GM12873 (cell line): ENCODE measurements around the gene BRME1.

Experiments used
- TF ChIP-seq, protein P1 (sequence below): IDR thresholded peaks from 2 replicates; pipeline ENCODE4 v1.5.1; 2012; ENCODE audit warnings: low read depth, mild to moderate bottlenecking, moderate library complexity, low read length, control low read depth; ENCODE audit not compliant: insufficient read depth; ENCODE audit errors: missing control alignments

BRME1 gene

DNA sequence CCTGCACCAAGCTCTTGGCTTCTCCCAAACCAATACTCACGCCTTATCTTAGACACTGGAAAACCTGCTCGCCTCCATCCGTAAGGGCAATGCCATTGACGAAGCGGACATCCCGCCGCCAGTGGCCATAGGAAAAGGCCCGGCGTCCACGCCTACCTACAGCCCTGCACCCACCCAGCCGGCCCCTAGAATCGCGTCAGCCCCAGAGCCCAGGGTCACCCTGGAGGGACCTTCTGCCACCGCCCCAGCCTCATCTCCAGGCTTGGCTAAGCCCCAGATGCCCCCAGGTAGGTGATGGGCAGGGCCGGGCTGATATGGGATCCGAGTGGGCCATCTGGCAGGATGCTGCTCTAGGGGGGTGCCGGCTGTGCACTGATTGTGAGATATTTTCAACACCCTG is 7.4 kb upstream of the BRME1 start:
- TF ChIP-seq, protein P1, sequence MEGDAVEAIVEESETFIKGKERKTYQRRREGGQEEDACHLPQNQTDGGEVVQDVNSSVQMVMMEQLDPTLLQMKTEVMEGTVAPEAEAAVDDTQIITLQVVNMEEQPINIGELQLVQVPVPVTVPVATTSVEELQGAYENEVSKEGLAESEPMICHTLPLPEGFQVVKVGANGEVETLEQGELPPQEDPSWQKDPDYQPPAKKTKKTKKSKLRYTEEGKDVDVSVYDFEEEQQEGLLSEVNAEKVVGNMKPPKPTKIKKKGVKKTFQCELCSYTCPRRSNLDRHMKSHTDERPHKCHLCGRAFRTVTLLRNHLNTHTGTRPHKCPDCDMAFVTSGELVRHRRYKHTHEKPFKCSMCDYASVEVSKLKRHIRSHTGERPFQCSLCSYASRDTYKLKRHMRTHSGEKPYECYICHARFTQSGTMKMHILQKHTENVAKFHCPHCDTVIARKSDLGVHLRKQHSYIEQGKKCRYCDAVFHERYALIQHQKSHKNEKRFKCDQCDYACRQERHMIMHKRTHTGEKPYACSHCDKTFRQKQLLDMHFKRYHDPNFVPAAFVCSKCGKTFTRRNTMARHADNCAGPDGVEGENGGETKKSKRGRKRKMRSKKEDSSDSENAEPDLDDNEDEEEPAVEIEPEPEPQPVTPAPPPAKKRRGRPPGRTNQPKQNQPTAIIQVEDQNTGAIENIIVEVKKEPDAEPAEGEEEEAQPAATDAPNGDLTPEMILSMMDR, result no peak

DNA sequence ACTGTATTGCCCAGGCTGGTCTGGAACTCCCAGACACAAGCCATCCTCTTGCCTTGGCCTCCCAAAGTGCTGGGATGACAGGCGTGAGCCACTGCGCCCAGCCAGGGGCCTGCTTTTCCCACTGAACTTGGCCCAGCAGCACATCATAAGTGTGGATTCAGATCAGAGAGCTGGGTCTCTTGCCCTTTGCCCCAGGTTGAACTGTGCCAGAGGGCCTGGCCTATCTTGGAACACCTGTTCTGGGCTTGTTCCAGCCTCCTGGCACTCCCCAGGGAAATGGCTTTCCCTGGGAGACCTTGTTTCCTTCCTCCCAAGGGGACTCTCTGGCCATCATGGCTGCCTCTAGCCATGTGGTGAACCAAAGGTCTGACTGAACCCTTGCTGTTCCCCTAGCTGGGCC is 3.5 kb upstream of the BRME1 start:
- TF ChIP-seq, protein P1, result no peak

DNA sequence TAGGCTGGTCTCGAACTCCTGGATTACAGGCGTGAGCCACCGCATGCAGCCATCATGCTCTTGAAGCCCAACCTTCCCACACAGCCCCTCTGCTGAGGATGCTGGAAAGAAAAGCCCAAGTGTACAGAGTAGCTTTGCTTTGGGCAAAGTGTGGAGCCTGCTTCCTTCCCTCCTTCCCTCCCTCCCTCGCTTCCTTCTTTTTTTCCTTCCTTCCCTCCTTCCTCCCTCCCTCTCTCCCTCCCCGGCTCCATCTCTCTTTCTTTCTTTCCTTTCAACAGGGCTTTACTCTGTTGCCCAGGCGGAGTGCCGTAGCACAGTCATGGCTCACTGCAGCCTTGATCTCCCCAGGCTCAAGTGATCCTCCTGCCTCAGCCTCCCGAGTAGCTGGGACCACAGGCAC is 2.8 kb upstream of the BRME1 start:
- TF ChIP-seq, protein P1, result no peak

DNA sequence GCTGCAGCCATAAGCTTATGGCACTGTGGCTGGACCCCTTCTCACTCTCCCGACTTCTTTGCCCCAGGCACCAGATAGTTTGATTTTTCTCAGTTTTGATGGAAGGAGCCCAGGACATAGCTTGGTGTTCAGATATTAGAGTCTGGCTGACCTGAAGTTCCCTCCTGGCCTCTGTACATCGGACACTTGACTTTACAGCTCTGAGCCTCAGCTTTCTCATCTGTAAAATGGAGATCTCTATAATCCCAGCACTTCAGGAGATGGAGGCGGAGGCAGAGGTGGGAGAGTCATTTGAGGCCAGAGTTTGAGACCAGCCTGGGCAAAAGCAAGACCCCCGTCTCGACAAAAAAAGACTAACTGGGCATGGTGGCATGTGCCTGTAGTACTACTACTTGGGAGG is 993 bp upstream of the BRME1 start:
- TF ChIP-seq, protein P1, result no peak

DNA sequence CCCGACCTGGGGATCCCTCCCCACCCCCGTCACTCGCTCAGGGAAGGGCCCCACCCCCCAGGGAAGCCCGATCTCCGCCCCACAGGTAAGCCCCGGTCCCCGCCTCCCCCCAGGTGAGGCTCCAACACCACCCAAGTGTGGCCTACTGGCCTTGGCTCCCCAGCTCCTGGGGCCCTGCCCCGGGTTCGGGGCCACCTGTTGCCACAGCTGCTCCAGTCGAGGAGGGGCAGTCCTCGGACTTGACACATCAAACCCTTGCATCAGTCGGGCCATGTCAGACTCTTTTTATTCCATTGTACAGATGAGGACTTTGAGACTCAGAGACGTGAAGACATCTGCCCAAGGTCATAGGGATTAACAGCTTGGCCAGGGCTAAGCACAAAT is 596 bp upstream of the BRME1 start:
- TF ChIP-seq, protein P1, result no peak

DNA sequence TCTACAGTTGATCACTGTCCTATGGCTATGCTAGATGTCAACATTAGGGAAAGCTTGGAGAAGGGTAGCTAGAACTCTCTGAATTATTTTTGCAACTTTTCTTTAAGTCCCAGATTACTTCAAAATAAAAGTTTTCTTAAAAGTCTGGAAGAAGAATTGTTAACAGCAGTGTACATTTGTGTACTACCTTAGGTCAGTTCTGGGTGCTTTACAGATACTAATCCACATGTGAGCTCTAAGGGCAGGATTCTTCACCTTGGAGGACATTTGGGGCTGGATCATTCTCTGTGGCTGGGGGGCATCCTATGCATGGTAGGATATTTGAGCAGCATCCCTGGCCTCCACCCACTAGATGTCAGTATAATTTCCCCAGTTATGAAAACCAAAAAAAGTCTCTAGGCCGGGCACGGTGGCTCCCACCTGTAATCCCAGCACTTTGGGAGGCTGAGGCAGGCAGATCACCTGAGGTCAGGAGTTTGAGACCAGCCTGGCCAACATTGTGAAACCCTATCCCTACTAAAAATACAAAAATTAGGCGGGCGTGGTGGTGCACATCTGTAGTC is 2.8 kb downstream of the BRME1 start:
- TF ChIP-seq, protein P1, result peak; percentile 52

DNA sequence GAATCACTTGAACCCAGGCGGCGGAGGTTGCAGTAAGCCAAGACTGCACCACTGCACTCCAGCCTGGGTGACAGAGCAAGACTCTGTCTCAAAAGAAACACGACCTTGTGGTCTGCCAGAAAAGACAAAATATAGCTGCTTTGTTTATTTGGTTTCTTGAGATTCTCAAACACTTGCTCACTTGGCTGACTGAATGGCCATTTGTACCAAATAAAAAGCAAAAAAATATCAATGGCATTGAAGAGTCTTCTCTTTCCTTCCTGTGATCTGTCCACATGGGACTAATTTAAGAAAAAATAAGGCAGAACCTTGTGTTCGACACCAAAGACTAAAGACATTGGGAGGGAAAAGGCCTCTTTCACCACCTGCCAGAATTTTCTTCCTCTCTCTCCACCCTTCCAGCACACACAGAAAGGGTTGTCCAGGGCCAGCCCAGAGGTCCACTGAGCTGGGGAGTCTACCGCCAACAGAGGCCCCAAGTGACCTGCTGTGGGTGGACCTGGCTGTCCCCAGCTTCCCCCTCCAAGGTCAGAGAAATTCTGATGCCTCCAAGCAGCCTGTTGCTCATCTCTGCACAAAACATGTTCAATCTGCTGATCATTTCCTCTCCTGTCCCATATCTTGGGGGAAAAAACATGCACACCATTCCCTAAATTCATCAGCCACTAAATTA is 5.9 kb downstream of the BRME1 start:
- TF ChIP-seq, protein P1, result no peak
